ENCODE measurements around the gene CYSTM1. TPM values are rescaled to one million over a fixed set of nuclear protein-coding genes. Genes with fewer than 3 reads are reported as not detected.

CYSTM1 gene
- total RNA-seq, 4 donors from 2014 or later = 21.0 to 66.4 (median 37.0) TPM

- peak overlapping the region; percentile 59 for H3K27ac ChIP-seq
- no peak for TF ChIP-seq POLR2A (IDR thresholded peaks at IDR 0.05)
- no peak for TF ChIP-seq EP300 (IDR thresholded peaks at IDR 0.05)
- TF ChIP-seq CTCF (IDR thresholded peaks at IDR 0.05) = no peak
- TF ChIP-seq POLR2AphosphoS5 (IDR thresholded peaks at IDR 0.05) = no peak
- peaks cover 12% of the 10 kb centered on the region for H3K36me3 ChIP-seq
- no peak overlapping the region for H3K4me3 ChIP-seq
- 25% methylated on average over 8 of the region's 9 CpGs for WGBS
- peaks cover 65% of the 10 kb centered on the region for H3K4me1 ChIP-seq
- H3K27me3 ChIP-seq = no peaks in the 10 kb centered on the region
- peak; percentile 86 to 87 for DNase-seq (ENCODE audit: low spot score in 2 of 2)
- H3K9me3 ChIP-seq = no peaks in the 10 kb centered on the region
Measured at GRCh38 chr5:140240987-140241706, 66.2 kb downstream of the CYSTM1 start.

GRCh38 chr5:140242099-140242498 lies 67.1 kb downstream of the CYSTM1 start:
- Histone ChIP-seq H3K36me3 (peaks cover 12% of the 10 kb centered on the region), H3K27ac (peak overlapping the region; percentile 59), H3K4me3 (no peak overlapping the region), H3K27me3 (no peaks in the 10 kb centered on the region), H3K4me1 (peaks cover 64% of the 10 kb centered on the region), H3K9me3 (no peaks in the 10 kb centered on the region)
- 61% methylated on average over 5 of the region's 5 CpGs for WGBS
- peak in 1 of 2 donors; percentile 31 for DNase-seq (ENCODE audit: low spot score in 2 of 2)
- TF ChIP-seq CTCF (IDR thresholded peaks at IDR 0.05) = peak in 1 of 2 donors; percentile 1
- TF ChIP-seq POLR2A (IDR thresholded peaks at IDR 0.05) = no peak

GRCh38 chr5:140242890-140243585 lies 68.0 kb downstream of the CYSTM1 start:
- WGBS = 78% methylated on average over 4 of the region's 4 CpGs
- H3K36me3 ChIP-seq = peaks cover 12% of the 10 kb centered on the region
- no peak overlapping the region for H3K4me3 ChIP-seq
- DNase-seq (ENCODE audit: low spot score in 2 of 2) = peak in 1 of 2 donors; percentile 71
- H3K27ac ChIP-seq = no peak overlapping the region
- H3K4me1 ChIP-seq = peaks cover 57% of the 10 kb centered on the region
- no peaks in the 10 kb centered on the region for H3K27me3 ChIP-seq
- no peak for TF ChIP-seq EP300 (IDR thresholded peaks at IDR 0.05)
- TF ChIP-seq POLR2A (IDR thresholded peaks at IDR 0.05) = no peak
- no peak for TF ChIP-seq CTCF (IDR thresholded peaks at IDR 0.05)
- TF ChIP-seq POLR2AphosphoS5 (IDR thresholded peaks at IDR 0.05) = no peak
- no peaks in the 10 kb centered on the region for H3K9me3 ChIP-seq

- TF ChIP-seq POLR2AphosphoS5 (IDR thresholded peaks at IDR 0.05) (no peak), EP300 (IDR thresholded peaks at IDR 0.05) (no peak), CTCF (IDR thresholded peaks at IDR 0.05) (no peak), POLR2A (IDR thresholded peaks at IDR 0.05) (no peak)
- H3K4me1 ChIP-seq = peaks cover 52% of the 10 kb centered on the region
- peaks cover 16% of the 10 kb centered on the region for H3K36me3 ChIP-seq
- 93% methylated on average over 3 of the region's 4 CpGs for WGBS
- no peak overlapping the region for H3K4me3 ChIP-seq
- no peaks in the 10 kb centered on the region for H3K27me3 ChIP-seq
- H3K9me3 ChIP-seq = no peaks in the 10 kb centered on the region
- DNase-seq (ENCODE audit: low spot score in 2 of 2) = no peak
- no peak overlapping the region for H3K27ac ChIP-seq
Measured at GRCh38 chr5:140243706-140244250, 68.8 kb downstream of the CYSTM1 start.

GRCh38 chr5:140244525-140245025 lies 69.6 kb downstream of the CYSTM1 start:
- DNase-seq (ENCODE audit: low spot score in 2 of 2) = peak; percentile 94 to 95
- TF ChIP-seq CTCF (IDR thresholded peaks at IDR 0.05) (peak; percentile 71 to 85), EP300 (IDR thresholded peaks at IDR 0.05) (no peak), POLR2AphosphoS5 (IDR thresholded peaks at IDR 0.05) (peak in 1 of 3 donors; percentile 51), POLR2A (IDR thresholded peaks at IDR 0.05) (no peak)
- no peaks in the 10 kb centered on the region for H3K27me3 ChIP-seq
- WGBS = 12% methylated on average over 14 of the region's 14 CpGs
- no peak overlapping the region for H3K4me3 ChIP-seq
- H3K27ac ChIP-seq = no peak overlapping the region
- H3K9me3 ChIP-seq = no peaks in the 10 kb centered on the region
- peaks cover 16% of the 10 kb centered on the region for H3K36me3 ChIP-seq
- H3K4me1 ChIP-seq = peaks cover 52% of the 10 kb centered on the region

All from suprapubic skin (tissue), 4 donors.